NCI-H69 (cell line): ENCODE results near the gene TAS2R30.
A peak's percentile ranks its signal among the peaks of the same experiment; 100 is the strongest.

ENCODE experiments used
- DNase-seq: peaks from one replicate; lab custom pipeline; 2025; lab: John Stamatoyannopoulos, UW

The TAS2R30 gene

GRCh38 chr12:11134305-11134704 is at the start of gene TAS2R30:
Gene TAS2R30, minus strand, starts transcription at chr12:11134644. Its CDS starts 400 bp downstream, at chr12:11134244.
- peak; percentile 13 for DNase-seq

GRCh38 chr12:11183011-11183410 is 48.6 kb upstream of the TAS2R30 start:
- DNase-seq = peak; percentile 44

GRCh38 chr12:11182529-11182928 is 48.1 kb upstream of the TAS2R30 start:
- no peak for DNase-seq

- no peak for DNase-seq
Observed at GRCh38 chr12:11178250-11178649, 43.8 kb upstream of the TAS2R30 start.

GRCh38 chr12:11174022-11174421 is 39.6 kb upstream of the TAS2R30 start:
- DNase-seq = peak; percentile 63

- peak; percentile 40 for DNase-seq
Observed at GRCh38 chr12:11171969-11172675, 37.7 kb upstream of the TAS2R30 start.

GRCh38 chr12:11171145-11171968 is 36.9 kb upstream of the TAS2R30 start, which contains the start of gene SMIM10L1:
Gene SMIM10L1, plus strand, starts transcription at chr12:11171194. Its CDS starts 163 bp downstream, at chr12:11171357.
- DNase-seq = peak; percentile 94

- DNase-seq = no peak
Observed at GRCh38 chr12:11170810-11171144, 36.3 kb upstream of the TAS2R30 start.

- DNase-seq = no peak
Observed at GRCh38 chr12:11166300-11166699, 31.9 kb upstream of the TAS2R30 start.

- DNase-seq = no peak
Observed at GRCh38 chr12:11164384-11164783, 29.9 kb upstream of the TAS2R30 start.

GRCh38 chr12:11162502-11162901 is 28.1 kb upstream of the TAS2R30 start:
- DNase-seq = no peak

- no peak for DNase-seq
Observed at GRCh38 chr12:11158885-11159444, 24.5 kb upstream of the TAS2R30 start.

GRCh38 chr12:11154400-11154925 is 20.0 kb upstream of the TAS2R30 start:
- DNase-seq = no peak

GRCh38 chr12:11152725-11153124 is 18.3 kb upstream of the TAS2R30 start:
- DNase-seq = no peak

GRCh38 chr12:11150832-11151231 is 16.4 kb upstream of the TAS2R30 start:
- DNase-seq = no peak

- DNase-seq = no peak
Observed at GRCh38 chr12:11147420-11147819, 13.0 kb upstream of the TAS2R30 start.

GRCh38 chr12:11144297-11144696 is 9.9 kb upstream of the TAS2R30 start:
- no peak for DNase-seq

- no peak for DNase-seq
Observed at GRCh38 chr12:11143352-11143751, 8.9 kb upstream of the TAS2R30 start.

- DNase-seq = no peak
Observed at GRCh38 chr12:11136075-11136474, 1.6 kb upstream of the TAS2R30 start.

- DNase-seq = no peak
Observed at GRCh38 chr12:11133816-11134215, 628 bp downstream of the TAS2R30 start.

- DNase-seq = no peak
Observed at GRCh38 chr12:11133162-11133561, 1.3 kb downstream of the TAS2R30 start.

GRCh38 chr12:11130999-11131398 is 3.4 kb downstream of the TAS2R30 start:
- no peak for DNase-seq

GRCh38 chr12:11130382-11130781 is 4.1 kb downstream of the TAS2R30 start:
- DNase-seq = no peak
